Body of pancreas (tissue), 4 donors: ENCODE data around the gene CRYBA2.

Experiments
- POLR2A ChIP-seq, 3 donors: fragments of 450-650 bp; IDR thresholded peaks; one replicate each; pipeline ENCODE4 v1.6.1; 2016; ENCODE audit warnings: antibody characterized with exemption in 3 of 3, mild to moderate bottlenecking in 2 of 3
- TF ChIP-seq, protein P1 (sequence below), 7 experiments: fragments of 450-650 bp in 4 of 7; fragments of 200-600 bp in 3 of 7; sonication (generic) in 3 of 7; IDR thresholded peaks; one replicate each; pipeline ENCODE4 v1.5.1; 2016 to 2019; ENCODE audit warnings: antibody characterized with exemption in 7 of 7

GRCh38 chr2:218963601-218964000 lies 29.6 kb downstream of the CRYBA2 start:
- TF ChIP-seq, protein P1, sequence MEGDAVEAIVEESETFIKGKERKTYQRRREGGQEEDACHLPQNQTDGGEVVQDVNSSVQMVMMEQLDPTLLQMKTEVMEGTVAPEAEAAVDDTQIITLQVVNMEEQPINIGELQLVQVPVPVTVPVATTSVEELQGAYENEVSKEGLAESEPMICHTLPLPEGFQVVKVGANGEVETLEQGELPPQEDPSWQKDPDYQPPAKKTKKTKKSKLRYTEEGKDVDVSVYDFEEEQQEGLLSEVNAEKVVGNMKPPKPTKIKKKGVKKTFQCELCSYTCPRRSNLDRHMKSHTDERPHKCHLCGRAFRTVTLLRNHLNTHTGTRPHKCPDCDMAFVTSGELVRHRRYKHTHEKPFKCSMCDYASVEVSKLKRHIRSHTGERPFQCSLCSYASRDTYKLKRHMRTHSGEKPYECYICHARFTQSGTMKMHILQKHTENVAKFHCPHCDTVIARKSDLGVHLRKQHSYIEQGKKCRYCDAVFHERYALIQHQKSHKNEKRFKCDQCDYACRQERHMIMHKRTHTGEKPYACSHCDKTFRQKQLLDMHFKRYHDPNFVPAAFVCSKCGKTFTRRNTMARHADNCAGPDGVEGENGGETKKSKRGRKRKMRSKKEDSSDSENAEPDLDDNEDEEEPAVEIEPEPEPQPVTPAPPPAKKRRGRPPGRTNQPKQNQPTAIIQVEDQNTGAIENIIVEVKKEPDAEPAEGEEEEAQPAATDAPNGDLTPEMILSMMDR (IDR thresholded peaks at IDR 0.05), result no peak
- TF ChIP-seq POLR2A (IDR thresholded peaks at IDR 0.05), result no peak
